Activated naive CD4-positive, alpha-beta T cell (primary cell): Measurements from ENCODE around the gene KRTAP1-3.
"Not testable (repeated sequence)": the region's sequence is repeated elsewhere in the genome, so short reads cannot be mapped to it uniquely, and the experiment has no call there.

Experiments used
- DNase-seq, 4 experiments: peaks; one replicate each; lab custom pipeline; 2025; lab: John Stamatoyannopoulos, UW

Gene KRTAP1-3

GRCh38 chr17:41010441-41010840 is 24.2 kb downstream of the KRTAP1-3 start:
- no peak for DNase-seq

- no peak for DNase-seq
These were observed 24.7 kb downstream of the KRTAP1-3 start for GRCh38 chr17:41009936-41010335.

GRCh38 chr17:41009301-41009760 is 25.3 kb downstream of the KRTAP1-3 start:
- DNase-seq, result no peak

GRCh38 chr17:41008811-41009210 is 25.9 kb downstream of the KRTAP1-3 start, which contains the start of gene KRTAP3-1:
TSS of gene KRTAP3-1 (minus strand) at chr17:41009128. CDS start at chr17:41009074, 54 bp downstream.
- no peak for DNase-seq

- no peak for DNase-seq
These were observed 30.3 kb downstream of the KRTAP1-3 start for GRCh38 chr17:41004397-41004796.

- no peak for DNase-seq
These were observed 30.7 kb downstream of the KRTAP1-3 start for GRCh38 chr17:41003926-41004325.

GRCh38 chr17:41002814-41003213 is 31.9 kb downstream of the KRTAP1-3 start:
- no peak for DNase-seq

GRCh38 chr17:41001795-41002194 is 32.9 kb downstream of the KRTAP1-3 start:
- DNase-seq, result no peak

GRCh38 chr17:40999563-40999962 is 35.1 kb downstream of the KRTAP1-3 start, which contains the start of gene KRTAP3-2:
TSS of gene KRTAP3-2 (minus strand) at chr17:40999906. CDS start at chr17:40999853, 53 bp downstream.
- DNase-seq, result not testable (repeated sequence)

- DNase-seq, result no peak
These were observed 37.3 kb downstream of the KRTAP1-3 start for GRCh38 chr17:40997361-40997760.

- no peak for DNase-seq
These were observed 37.8 kb downstream of the KRTAP1-3 start for GRCh38 chr17:40996829-40997228.

GRCh38 chr17:40995116-40995515 is 39.6 kb downstream of the KRTAP1-3 start:
- DNase-seq, result no peak

GRCh38 chr17:40993839-40994238 is 40.8 kb downstream of the KRTAP1-3 start, which contains the start of gene KRTAP3-3:
TSS of gene KRTAP3-3 (minus strand) at chr17:40994164. CDS start at chr17:40994097, 67 bp downstream.
- no peak for DNase-seq

GRCh38 chr17:40993084-40993483 is 41.6 kb downstream of the KRTAP1-3 start:
- DNase-seq, result no peak

- no peak for DNase-seq
These were observed 42.0 kb downstream of the KRTAP1-3 start for GRCh38 chr17:40992666-40993065.

- DNase-seq, result no peak
These were observed 47.8 kb downstream of the KRTAP1-3 start for GRCh38 chr17:40986920-40987319.

GRCh38 chr17:40984226-40984625 is 50.4 kb downstream of the KRTAP1-3 start, which contains the start of gene KRT40:
TSS of gene KRT40 (minus strand) at chr17:40984326. CDS start at chr17:40984273, 53 bp downstream.
- DNase-seq, result no peak
